CD4-positive, alpha-beta T cell treated with Interleukin-4 for 1 hour (primary cell): ENCODE data around the gene ZNF484.
"Not testable (repeated sequence)": the region's sequence is repeated elsewhere in the genome, so short reads cannot be mapped to it uniquely, and the experiment has no call there.

ENCODE experiments used
- DNase-seq, 2 donors: peaks; one replicate each; pipeline ENCODE4 v3.0.0-alpha.2; 2020 to 2022

Gene ZNF484

GRCh38 chr9:92877531-92878430, at the start of gene ZNF484:
Gene ZNF484, minus strand, starts transcription at chr9:92878038. Its CDS starts 3,009 bp downstream, at chr9:92875029.
- DNase-seq, result peak; percentile 97 to 99

- DNase-seq, result no peak
These were observed 42.6 kb upstream of the ZNF484 start for GRCh38 chr9:92920437-92920836.

- no peak for DNase-seq
These were observed 39.5 kb upstream of the ZNF484 start for GRCh38 chr9:92917176-92917800.

- no peak for DNase-seq
These were observed 34.0 kb upstream of the ZNF484 start for GRCh38 chr9:92911511-92912475.

GRCh38 chr9:92905137-92905536, 27.3 kb upstream of the ZNF484 start:
- not testable (repeated sequence) for DNase-seq

- no peak for DNase-seq
These were observed 19.5 kb upstream of the ZNF484 start for GRCh38 chr9:92897323-92897722.

- DNase-seq, result no peak
These were observed 18.1 kb upstream of the ZNF484 start for GRCh38 chr9:92895812-92896436.

GRCh38 chr9:92894711-92895362, 17.0 kb upstream of the ZNF484 start:
- no peak for DNase-seq

GRCh38 chr9:92893916-92894610, 16.2 kb upstream of the ZNF484 start:
- DNase-seq, result not testable (repeated sequence)

GRCh38 chr9:92892276-92892675, 14.4 kb upstream of the ZNF484 start:
- DNase-seq, result not testable (repeated sequence)

GRCh38 chr9:92890761-92891160, 12.9 kb upstream of the ZNF484 start:
- DNase-seq, result no peak

- peak in 1 of 2 donors; percentile 16 for DNase-seq
These were observed 10.1 kb upstream of the ZNF484 start for GRCh38 chr9:92887880-92888338.

GRCh38 chr9:92886846-92887610, 9.2 kb upstream of the ZNF484 start:
- DNase-seq, result peak; percentile 67 to 70

- DNase-seq, result not testable (repeated sequence)
These were observed 6.0 kb upstream of the ZNF484 start for GRCh38 chr9:92883666-92884405.

- DNase-seq, result no peak
These were observed 4.4 kb upstream of the ZNF484 start for GRCh38 chr9:92882276-92882675.

- no peak for DNase-seq
These were observed 2.5 kb downstream of the ZNF484 start for GRCh38 chr9:92875373-92875772.

- no peak for DNase-seq
These were observed 7.5 kb downstream of the ZNF484 start for GRCh38 chr9:92870289-92870688.

- DNase-seq, result not testable (repeated sequence)
These were observed 11.2 kb downstream of the ZNF484 start for GRCh38 chr9:92866600-92866999.

- DNase-seq, result no peak
These were observed 13.7 kb downstream of the ZNF484 start for GRCh38 chr9:92864152-92864551.

- DNase-seq, result no peak
These were observed 17.0 kb downstream of the ZNF484 start for GRCh38 chr9:92860867-92861266.
